HG03097 (cell line): Measurements from ENCODE around the gene PGGHG.
"Not testable (repeated sequence)": the region's sequence is repeated elsewhere in the genome, so short reads cannot be mapped to it uniquely, and the experiment has no call there.

Experiments
- ATAC-seq: cut with Tn5 transposase; IDR thresholded peaks from one replicate; pipeline ENCODE4 v1.9.1; 2021; ENCODE audit not compliant: unreplicated experiment, low FRiP score

The PGGHG gene

DNA sequence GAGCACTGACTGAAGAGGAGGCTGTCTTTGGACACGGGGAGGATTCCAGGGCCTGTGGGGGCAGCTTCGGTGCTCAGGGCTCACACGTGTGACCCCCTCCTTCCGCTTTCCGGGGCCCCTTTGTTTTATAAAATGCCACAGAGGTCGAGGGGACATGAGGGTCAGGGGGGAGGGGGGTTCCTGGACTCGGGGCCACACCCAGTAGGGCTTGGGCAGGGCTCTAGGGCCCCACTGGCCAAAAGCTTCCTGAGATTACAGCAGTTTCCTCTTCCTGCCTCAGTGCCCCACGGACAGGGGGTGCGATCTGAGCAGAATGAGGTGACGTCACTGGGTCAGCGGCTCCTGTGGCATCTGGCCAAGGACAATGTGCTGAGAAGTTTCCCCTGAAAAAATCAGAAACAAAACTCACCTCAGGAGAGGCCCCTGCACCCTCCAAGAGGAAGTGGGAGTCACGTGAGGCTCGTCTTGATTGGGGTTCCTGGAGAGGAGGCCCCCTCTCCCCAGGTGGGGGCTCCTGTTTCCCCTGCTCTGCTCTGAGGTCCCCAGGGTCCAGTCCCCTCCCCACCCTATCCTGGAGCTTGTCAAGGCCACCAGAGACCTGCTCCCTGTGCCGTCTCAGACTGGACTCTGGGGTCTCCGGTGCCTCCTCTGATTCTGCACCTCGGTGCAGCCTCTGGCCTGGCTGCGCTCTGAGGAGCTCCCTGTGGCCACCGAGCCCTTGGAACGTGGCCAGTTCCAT lies 38.1 kb downstream of the PGGHG start:
- ATAC-seq: peak; percentile 58

DNA sequence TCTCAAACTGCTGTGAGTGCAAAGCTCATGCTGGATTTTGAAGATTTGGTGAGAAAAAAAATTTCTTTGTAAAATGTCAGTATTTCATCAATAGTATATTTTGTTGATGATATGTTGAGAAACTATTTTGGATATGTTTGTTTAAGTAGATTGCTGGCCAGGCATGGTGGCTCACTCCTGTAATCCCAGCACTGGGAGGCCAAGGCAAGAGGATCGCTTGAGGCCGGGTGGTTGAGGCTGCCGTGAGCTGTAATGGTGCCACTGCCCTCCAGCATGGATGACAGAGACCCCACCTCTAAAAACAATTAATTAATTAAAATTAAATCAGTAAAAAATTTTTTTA lies 38.6 kb downstream of the PGGHG start:
- ATAC-seq: no peak

DNA sequence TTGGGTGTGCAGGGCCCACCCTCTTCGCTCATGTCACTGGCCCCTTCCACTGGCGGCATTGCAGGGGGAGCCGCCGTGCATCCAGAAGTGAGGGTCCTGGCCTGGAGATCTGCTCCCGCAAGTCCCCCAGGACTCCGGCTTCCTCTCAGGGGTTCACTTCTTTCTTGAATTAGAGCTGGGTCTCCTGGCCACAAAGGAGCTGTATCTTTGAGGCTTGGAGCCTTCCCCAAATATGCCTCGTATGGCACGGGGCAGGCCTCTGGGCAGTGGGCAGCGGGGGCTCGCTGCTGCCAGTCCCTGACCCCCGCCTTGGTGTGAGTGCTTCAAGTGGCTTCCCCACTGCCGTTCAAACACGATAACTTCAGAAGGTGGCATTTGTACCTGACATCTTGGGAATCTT lies 39.1 kb downstream of the PGGHG start:
- no peak for ATAC-seq

DNA sequence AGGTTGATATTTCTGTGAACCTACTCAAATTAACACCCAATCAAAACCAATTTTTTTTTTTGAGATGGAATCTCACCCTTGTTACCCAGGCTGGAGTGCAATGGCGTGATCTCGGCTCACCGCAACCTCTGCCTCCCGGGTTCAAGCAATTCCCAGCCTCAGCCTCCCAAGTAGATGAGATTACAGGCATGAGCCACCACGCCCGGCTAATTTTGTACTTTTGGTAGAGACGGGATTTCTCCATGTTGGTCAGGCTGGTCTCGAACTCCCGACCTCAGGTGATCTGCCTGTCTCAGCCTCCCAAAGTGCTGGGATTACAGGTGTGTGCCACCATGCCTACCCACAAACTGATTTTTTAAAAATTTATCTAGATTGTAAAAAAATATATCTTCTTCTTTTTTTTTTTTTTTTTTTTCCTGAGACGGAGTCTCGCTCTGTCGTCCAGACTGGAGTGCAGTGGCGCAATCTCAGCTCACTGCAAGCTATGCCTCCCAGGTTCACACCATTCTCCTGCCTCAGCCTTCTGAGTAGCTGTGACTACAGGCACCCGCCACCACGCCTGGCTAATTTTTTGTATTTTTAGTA lies 39.7 kb downstream of the PGGHG start:
- ATAC-seq: not testable (repeated sequence)

DNA sequence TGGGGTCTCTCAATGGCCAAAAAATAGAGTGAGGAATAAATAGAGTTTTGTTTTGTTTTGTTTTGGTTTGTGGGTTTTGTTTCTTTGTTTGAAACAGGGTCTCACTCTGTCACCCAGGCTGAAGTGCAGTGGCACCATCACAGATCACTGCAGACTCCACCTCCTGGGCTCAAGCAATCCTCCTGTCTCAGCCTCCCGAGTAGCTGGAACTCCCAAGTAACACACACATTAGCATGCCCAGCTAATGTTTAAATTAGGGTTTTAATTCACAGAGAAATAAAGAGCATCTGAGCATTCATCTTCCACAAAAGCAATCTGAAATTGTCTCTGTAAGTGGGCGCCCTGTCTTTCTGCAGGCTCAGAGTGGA lies 40.9 kb downstream of the PGGHG start:
- ATAC-seq: no peak

DNA sequence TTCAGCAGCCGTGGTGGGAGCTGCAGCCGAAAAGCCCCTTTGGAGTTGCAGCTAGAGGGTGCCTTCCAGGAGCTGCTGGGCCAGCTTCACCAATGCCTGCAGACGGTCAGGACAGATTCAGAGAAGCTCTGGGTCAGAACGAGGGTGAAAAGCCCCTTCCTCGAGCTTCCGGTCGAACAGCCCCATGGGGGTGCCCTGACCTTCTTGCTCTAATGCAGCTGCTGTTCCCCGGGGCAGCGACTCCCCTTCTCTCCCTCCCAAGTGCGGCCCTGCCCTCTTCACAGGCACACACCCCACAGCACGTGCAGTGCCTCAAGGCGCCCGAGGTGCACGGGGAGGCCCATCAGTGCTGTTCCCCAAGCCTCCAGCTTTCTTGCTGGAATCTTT lies 41.4 kb downstream of the PGGHG start:
- ATAC-seq: no peak

DNA sequence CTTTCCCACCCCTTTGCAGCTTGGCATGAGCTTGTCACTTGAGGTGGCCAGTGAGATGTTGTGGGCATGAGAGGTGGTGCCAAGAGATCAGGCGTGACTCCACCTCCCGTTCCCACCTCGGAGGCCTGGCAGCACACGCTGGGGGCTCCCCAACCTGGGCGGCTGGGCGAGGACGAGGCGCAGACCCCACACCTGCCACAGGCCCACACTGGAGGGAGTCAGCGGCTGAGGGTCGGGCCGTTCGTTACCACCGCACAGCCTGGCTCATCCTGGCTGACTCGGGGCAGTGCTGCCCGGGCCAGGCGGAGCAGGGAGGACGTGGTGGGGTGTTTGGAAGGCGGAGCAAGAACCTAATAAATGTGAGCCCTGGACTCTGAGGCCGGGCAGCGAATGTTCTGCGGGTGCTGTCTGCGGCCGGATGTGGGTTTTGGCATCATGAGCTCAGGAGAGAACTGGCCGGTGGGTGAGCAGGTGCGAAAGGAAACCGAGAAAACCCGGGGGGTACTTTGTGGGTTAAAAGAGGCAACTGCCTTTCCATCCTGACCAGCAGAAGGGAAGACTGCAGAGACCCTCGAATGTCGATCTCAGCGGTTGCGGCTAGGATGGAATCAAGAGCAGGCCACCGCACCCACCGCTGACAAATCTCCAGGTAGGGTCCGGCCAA lies 41.9 kb downstream of the PGGHG start:
- ATAC-seq: no peak

DNA sequence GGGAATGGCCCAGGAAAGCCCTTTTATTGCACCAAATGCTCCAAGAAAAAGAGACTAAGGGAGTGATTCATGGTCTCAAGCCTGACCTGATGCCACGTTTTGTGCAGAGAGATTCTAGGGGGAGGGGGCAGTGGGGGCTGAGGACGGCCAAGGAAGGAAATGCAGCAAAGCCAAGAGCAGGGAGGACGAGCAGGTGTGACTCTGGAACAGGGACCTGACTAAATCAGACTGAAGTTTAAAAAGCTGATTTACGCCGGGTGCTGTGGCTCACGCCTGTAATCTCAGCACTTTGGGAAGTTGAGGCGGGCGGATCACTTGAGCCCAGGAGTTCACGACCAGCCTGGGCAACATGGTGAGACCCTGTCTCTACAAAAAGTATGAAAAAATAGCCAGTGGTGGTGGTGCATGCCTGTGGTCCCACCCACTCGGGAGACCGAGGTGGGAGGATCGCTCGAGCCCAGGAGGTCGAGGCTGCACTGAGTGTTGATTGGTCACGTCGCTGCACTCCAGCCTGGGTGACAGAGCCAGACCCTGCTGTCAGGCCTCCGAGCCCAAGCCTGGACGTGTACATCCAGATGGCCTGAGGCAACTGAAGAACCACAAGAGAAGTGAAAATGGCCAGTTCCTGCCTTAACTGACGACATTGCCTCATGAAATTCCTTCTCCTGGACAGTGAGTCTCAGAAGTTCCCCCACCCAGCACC lies 42.6 kb downstream of the PGGHG start:
- no peak for ATAC-seq

DNA sequence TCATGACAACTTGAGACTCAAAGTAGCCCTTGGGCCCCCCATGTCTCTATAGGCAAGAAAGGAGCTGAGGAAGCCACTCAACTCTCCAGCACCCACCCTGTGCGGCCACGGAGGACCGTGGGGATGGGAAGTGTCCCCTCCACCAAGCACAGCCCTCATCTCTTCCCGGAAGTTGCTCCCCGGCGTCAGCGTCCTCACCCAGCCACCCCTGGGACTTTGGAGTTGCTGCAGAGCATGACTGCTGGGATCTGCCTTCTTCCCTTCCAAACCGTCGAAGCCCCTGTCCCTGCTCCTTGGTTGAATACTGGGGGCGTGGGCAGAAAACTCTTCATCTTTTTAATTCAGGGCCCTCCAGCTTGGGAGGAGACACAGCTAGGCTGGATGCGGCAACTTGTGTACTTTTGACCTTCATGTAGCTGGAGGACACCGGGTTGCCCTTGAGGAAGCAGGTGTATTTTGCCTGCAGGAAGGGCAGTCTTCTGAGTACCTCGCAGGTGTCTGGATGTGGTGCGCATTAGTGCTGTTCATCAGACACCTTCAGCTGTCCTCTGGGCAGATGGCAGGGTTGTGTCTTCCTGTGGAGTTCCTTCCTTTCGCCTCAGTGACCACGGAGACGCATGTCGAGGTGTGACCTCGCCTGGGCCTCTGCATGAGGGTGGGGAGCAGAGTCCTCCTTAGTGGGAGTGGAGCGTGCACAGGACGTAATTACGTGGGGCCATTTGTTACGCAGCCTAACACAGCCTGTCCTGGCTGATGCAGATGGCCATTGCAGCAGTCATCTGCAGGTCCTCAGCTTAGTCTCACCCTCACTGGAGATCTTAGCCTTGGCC lies 43.9 kb downstream of the PGGHG start:
- ATAC-seq: no peak

DNA sequence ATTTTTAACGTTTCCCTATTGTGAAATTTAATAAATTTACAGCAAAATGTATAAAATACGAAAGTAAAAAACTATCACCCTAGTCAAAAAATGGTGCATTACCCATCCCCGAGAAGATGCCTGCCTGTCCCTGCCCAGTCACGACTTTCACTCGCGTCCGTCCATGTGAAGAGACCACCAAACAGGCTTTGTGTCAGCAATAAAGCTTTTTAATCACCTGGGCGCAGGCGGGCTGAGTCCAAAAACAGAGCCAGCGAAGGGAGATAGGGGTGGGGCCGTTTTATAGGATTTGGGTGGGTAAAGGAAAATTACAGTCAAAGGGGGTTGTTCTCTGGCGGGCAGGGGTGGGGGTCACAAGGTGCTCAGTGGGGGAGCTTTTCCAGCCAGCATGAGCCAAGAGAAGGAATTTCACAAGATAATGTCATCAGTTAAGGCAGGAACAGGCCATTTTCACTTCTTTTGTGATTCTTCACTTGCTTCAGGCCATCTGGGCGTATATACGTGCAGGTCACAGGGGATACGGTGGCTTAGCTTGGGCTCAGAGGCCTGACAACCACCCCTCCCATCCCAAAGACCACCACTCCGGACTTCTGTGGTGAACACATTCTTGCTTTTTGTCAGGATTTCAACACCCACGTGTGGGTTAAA lies 44.8 kb downstream of the PGGHG start:
- not testable (repeated sequence) for ATAC-seq

DNA sequence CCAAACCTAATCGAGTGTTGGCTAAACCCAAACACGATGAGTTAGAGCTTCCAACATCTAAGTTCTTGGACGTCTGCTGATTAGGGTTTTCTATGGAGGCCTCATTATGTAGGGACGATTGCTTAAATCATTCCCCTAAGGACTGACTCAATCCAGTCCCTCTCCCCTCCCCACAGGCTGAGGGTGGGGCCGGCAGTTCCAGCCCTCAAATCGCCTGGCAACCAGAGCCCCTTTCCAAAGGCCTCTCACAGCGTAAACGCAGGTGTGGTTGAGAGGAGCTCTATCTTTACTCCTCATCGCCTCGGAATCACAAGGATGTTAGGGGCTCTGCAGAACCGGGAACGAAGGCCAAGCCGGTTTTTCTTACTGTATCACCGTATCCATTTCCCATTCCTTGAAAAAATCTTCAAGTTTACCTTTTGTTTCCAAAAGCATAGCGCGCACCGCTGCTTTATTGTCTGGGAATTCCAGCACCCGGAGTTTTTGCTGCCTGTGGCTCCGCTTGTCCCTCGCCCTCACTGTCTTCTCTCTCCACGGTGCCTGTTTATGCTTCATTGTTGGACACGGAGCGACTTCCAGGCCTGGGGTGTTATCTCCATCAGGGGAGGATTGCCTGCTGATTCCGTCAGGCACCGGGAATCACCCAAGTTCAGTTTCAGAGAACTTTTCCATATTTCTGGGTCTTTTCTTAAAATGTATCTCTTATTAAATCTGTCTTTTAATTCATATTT lies 45.5 kb downstream of the PGGHG start:
- ATAC-seq: no peak

DNA sequence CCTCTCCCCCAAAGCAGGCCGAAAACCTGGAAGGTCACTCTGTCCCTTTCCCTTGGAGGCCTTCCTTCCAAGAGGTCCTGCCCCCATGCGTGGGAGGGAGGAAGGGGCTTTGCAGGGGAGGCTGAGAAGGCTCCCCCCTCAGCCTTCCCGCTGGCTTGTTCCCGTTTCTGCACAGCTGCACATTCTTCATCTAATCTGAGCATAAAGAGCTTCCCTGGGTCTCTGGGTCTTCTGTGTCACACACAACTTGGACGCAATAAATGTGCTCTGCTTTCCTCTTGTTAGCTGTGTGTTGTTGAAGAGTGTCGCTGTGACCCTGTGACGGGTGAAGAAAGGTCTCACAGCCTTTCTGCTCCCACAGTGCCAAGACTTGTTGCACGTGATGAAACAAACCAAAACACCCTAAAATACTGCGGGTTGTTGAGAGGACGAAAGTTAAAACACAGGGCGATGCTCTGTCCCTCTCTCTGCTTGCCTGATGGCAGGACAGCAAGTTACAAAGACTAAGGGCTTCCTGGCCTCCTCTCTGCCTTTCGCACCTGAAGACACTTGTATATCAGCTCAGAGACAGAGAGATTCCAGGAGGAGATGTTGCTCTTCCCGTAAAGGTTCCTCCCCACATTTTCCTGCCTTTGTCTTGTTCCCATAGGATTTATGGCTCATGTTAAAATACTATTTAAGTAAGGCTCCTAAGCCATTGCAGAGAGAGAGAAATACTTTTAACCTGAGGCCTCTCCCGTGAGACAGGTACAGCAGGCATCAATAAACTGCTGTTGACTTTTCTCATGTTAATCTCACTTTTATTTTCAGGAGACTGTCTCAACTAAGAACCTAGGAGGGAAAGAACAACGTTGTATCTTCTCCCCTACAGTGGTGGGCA lies 47.1 kb downstream of the PGGHG start:
- no peak for ATAC-seq

DNA sequence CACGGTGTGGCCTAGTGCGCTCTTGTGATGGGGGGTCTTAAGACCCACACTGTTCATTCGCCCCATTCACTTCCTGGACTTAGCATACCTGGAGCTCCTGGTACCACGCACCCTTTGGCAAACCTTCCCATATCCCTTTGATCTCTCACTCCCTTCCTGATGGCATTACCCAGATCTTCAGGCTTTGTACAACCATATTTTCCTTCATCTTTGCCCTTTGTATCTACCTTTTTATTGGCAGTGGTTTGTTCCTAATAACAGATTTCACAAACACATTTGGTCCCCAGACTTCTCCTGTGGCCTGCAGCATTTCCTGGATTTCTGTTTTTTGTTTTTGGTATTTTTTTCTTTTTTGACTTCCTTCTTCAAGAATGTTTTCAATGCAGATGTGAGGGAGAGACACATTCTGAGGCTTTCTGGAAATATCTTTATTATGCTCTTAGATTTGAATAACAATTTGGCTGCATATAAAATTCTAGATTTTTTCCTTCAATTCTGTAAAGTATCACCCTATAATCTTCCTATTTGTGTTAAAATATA lies 47.8 kb downstream of the PGGHG start:
- no peak for ATAC-seq

DNA sequence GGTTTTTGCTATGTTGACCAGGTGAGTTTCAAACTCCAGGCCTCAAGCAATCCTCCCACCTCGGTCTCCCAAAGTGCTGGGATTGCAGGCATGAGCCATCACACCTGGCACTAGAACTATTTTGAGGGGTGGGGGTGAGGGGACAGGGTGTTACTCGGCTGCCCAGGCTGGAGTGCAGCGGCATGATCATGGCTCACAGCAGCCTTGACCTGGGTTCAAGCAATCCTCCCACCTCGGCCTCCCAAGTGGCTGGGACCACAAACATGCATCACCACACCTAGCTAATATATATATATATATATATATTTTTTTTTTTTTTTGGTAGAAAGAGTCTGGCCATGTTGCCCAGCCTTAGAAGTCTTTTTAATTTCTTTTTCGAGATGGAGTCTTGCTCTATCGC lies 48.8 kb downstream of the PGGHG start:
- no peak for ATAC-seq

DNA sequence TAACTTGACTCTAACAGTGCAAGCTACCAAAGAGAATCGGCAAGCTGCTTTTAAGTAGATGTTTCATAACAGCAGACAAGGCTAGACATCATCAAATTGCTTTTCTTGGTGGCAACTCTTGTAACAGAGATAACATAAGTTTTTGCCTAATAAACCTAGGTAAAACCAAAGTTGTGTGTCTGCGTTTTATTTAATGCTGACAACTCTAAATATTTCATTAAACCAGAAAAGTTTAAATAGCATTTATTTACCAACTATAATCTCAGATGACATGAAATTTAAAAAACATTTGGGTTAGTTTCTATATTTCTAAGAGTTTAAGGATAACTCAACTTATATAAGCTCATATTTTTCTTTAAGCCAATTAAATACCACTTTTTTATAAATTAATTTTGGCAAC lies 51.0 kb downstream of the PGGHG start:
- no peak for ATAC-seq

DNA sequence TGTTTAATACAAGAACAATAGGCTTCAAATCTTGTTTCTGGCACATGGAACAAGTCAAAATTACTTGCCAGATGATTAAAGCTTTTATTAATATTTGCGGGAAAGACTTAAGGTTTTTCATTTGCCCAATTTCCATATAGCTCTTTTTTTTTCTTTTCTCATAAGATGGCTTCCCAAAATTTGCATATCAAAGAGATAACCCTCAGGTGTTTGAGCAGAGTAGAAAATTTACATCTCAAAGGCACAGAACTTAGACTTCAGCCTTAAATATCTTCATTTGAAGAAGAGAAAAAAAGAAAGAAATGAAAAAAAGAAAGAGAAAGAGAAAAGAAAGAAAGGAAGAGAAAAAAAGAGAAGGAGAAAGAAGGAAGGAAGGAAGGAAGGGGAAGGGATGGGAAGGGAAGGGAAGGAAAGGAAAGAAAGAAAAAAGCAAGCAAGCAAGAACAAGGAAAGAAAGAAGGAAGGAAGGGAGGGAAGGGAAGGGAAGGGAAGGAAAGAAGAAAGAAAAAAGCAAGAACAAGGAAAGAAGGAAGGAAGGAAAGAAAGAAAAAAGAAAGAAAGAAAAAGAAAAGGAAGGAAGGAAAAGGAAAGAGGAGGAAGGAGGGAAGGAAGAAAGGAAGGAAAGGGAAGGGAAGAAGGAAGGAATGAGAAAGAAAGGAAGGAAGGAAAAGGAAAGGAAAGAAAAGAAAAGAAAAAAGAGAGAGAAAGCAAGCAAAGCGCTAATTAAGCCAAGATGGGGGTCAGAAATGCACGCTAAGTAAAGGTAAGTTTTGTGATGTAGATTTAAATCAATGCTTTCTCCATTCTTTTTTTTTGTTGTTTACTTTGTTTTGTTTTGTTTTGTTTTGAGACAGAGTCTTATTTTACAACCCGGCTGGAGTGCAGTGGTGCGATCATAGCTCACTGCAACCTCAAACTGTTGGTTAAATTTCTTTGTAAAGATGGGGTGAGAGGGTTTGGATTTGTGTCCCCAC lies 51.9 kb downstream of the PGGHG start:
- no peak for ATAC-seq

DNA sequence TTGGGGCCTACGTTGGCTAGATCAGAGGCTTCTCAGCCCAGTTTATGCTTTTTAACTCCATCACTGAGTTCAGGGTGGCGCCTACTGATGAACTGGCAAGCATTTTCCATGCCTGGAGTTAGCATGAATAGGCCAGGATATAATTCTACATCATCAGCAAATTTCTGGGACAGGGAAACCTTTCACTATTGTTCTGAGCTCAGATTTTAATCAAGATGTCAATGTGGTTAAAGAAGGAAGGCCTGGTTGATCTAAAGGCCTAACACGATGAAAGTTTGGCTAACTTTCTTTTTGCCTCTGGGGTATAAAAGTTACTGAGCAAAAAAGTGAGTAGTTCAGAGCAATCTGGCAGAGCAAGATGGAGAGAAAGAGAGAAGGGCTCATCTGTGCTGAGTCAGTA lies 53.4 kb downstream of the PGGHG start:
- ATAC-seq: no peak
